GM21619 (cell line): ENCODE data around the gene ELOVL6.
"Not testable (repeated sequence)": the region's sequence is repeated elsewhere in the genome, so short reads cannot be mapped to it uniquely, and the experiment has no call there.

ENCODE experiments used
- ATAC-seq: cut with Tn5 transposase; IDR thresholded peaks from one replicate; pipeline ENCODE4 v1.9.1; 2021; ENCODE audit not compliant: unreplicated experiment

Gene ELOVL6

DNA sequence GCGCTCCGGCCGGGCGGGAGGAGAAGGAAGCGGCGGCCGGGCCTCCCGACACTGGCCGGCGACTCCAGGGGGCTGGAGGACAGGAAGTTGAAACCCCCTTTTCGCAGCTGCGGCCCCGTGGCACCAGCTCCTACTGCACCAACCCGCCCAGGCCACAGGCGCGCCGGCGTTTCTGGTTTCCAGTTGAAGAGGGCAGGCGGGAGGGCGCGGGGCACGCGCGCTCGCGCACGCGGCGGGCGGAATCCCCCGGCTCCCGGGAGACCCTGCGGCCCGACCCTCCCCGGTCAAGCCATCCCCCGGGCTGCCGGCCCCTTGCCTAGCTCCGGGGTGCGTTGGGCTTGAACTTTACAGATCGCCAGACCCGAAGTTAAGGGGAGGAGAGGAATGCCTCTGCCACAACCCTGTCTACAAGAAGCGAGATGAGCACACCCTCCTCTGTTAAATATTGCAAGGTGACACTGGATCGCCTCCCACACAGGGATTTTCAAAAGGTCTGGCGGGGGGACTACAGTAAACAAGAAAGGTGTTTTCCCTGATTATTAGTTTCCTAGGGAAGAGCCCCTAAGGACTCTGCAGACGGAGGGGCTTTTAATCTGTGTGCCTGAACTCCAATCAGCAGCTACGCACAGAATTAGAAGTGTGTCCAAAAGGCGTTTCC, 1.4 kb downstream of the ELOVL6 start:
- peak; percentile 25 for ATAC-seq

DNA sequence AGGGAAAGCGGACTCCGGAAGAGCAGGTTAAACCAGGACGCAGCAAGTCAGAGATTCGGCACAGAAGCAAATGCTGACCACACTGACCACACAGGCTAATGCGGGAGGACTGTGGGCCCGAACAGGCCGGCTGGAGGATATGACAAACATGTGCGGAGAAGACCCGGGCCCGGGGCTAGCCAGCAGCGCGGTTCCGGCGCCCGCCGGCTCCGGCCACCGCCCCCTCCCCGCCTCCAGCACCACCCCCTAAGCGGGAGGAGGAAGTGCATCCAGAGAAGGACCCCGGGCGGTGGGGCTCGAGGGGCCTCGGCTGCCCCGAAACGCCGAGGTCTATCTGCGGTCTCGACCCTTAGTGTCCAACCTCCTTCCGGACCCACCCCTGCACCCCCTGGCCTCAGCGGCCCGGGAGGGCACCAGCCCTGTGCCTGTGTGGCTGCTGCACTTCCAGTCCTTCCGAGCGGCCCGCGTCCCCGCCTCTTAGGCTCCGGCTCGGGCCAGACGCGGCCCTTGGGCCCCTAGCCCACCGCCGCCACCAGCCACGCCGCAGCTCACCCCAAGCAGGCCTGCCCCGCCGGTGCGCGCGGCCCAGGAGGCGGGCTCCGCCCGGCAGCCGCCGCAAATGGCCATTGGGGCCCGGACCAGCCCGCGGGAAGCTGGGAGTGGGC, 2.1 kb downstream of the ELOVL6 start:
- ATAC-seq: peak; percentile 23

DNA sequence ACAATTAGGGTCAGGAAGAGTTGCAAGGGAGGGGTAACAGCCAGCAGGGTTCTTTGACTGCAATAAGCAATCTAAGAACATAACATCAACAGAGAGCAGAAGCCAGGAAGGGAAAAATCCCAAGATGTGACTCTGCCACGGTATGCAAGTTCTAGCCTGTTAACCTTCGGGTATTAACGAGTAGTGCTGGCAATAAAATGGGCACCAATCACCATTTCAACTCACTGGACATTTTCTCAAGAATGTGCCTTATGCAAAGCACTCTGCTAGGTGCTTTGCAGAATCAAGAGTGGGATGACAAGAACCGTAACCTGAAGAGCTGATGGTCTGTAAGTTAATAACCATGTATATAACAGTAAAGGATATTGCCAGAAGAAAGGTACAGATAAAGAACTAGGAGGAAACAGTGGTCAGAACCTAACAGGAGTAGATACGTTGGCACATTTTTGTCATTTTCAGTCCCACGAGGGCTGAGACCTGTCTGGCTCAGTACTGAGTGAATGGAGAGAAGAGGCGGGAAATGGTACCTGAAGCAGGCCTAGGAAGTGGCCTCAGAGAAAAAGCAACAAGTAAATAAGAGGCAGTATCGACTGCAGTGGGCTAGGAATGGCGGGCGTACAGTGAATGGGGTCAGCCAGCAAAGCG, 2.7 kb downstream of the ELOVL6 start:
- ATAC-seq: peak; percentile 3

DNA sequence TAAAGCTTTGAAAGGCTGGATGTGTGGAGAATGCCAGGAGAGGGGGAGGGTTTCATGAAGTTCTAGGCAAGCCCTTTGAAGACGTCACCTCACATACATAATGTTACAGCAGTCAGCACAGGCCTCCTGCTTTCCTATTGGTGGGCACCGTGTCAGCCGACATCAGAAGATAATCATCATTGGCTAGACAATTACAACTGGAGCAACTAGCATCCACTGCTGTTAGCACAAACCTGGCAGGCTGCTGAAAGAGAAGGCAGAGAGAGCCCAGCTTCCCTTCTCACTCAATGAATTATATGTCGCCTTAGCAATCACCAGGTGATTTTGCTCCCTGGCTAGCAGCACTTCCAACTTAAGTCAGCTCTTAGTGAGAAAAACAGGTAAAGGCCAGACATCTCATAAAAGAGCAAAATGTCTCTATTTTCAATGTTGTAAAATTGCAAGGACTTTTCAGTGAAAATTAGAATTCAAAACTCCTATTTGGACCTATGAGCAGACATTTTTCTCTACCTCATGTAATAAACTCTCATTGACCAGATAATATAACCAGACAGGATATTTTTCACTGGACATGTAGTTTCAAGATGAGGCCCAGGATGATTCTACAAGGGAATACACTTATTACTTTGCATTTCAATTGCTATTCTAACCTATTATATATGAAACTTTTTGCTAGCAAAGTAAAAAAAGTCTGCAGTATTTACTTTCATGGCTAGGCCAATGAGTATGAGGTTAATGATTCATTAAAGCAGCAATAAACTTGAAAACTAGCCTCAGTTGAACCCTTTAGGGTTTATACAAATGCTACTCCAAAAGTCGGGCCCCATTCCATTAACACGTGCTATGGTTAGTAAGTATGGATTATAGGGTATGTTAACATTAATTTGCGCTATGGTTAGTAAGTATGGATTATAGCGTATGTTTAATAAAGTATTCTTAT, 4.3 kb downstream of the ELOVL6 start:
- ATAC-seq: peak; percentile 71

DNA sequence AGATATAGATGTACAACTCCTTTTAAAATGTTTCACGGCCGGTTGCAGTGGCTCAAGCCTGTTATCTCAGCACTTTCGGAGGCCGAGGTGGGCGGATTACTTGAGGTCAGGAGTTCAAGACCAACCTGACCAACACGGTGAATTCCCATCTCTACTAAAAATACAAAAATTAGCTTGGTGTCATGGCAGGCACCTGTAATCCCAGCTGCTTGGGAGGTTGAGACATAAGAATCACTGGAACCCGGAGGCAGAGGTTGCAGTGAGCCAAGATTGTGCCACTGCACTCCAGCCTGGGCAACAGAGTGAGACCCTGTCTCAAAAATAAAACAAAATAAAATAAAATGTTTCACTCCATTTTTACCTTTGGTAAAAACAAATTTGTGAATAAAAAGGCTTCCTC, 5.1 kb downstream of the ELOVL6 start:
- ATAC-seq: not testable (repeated sequence)

DNA sequence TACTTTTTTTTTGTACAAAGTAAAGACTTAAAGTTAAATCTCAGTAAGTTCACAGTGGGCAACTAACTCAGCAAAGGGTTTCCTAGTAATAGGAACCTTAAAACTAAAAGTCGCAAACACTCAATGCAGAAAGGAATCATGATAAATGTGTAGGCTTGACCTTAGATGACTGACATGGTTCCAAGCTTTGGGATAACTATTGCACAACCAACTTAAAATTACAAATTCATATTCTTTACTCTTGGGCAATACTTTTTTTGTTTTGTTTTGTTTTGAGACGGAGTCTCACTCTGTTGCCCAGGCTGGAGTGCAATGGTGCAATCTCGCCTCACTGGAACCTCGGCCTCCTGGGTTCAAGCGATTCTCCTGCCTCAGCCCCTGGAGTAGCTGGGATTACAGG, 8.2 kb downstream of the ELOVL6 start:
- ATAC-seq: no peak

DNA sequence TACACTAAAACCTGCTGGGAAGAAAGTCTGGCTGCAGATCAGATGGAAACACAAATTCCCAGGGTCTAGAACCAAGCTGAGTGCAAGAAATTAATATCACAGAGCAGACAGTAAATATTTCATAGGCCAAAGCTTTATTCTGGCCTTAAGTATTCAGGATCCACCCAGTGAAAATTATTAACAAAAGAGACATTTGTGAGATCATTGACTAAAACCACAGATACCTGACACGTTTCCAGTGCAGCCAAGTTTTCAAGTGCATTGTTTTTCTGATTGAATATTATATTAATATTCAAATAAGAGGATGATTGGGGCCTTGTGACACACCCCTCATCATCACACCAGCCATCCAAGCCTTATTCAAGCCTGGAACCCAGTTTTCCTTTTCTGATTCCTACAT, 10.3 kb downstream of the ELOVL6 start:
- ATAC-seq: peak; percentile 69

DNA sequence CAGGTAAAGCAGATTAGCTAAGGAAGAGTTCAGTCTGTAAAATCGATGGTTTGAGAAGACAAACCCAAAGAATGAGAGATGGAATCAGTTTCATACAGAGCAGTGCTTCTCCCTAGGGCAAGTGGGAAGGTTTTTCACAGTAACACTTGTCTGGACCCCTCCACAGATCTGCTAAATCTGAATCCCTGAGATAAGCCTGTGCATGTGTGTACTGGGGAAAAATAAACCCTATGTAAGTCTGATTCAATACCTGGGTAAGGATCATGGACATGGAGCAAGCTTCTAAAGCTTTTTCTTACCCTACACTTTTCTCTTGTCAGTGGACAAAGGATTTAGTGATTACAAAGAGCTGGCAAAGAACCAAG, 13.6 kb downstream of the ELOVL6 start:
- ATAC-seq: no peak

DNA sequence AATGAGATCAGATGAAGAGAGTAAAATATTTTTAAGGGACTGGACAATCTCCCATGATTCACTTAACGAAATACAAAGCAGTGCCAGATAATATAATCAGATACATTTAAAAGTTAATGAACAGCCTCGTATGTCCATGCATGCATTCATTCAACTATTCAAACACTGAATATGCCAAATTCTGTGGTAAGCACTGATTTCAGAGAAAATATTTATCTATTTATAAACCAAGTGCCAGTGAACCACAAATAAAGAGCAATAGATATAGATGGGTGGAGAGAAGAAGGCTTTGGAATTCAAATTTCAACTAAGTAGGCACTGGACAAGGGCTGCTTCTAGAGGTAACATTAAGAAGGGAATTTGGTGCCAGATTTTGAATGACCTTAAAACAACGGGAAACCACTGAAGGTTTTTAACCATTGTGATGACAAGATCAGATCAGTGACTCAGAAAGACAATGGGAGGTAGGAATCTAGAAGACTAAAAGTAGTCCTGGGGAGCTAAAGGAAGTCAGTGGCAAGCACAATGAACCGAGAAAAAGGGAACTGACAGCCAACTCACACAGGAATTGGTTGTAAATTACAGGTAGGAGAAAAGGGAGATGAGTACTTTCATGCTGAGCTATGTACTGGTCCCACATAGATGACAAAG, 14.2 kb downstream of the ELOVL6 start:
- no peak for ATAC-seq

DNA sequence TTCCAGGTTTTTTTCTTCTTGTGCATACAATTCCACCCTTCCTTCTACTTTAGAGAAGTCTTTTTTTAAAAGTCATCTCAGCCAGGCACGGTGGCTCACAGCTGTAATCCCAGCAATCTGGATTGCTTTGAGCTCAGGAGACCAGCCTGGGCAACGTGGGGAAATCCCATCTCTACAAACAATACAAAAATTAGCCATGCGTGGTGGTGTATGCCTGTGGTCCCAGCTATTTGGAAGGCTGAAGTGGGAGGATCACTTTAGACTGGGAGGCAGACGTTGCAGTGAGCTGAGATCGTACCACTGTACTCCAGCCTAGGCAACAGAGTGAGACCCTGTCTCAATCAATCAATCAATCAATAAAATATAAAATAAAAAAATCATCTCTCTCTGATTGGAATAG, 14.8 kb downstream of the ELOVL6 start:
- no peak for ATAC-seq

DNA sequence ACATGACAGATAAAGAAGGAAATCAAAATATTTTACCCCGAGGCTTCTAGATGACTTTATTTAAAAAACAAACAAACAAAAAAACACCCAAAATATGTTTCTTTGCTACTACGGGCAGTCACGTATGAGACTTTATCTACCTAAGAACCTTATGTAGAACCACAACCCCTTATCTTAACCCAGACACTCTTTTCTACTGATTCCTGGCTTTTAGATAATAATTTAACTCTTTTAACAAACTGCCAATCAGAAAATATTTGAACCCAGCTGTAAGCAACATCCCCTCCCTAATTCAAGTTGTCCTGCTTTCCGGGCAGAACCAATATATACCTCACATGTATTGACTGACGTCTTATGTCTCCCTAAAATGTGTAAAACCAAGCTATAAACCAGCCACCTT, 15.4 kb downstream of the ELOVL6 start:
- no peak for ATAC-seq

DNA sequence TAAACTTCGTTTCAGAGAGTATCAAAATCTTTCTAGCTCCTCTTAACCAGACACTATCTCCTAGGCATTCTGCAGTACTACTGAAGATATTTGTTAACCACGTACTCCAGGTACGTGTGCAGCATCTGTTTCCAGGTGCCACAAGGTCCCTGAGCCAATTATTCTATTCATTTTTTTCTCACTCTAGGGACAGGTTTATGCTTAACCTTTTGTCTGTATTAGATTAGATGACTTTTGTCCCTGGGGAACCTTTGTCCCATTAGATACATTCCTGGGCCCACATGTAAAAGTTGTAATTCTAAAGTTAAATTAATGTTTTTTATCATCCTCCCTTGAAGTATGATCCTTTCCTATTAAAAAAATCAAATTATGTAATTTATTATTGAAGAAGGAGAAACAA, 16.5 kb downstream of the ELOVL6 start:
- no peak for ATAC-seq

DNA sequence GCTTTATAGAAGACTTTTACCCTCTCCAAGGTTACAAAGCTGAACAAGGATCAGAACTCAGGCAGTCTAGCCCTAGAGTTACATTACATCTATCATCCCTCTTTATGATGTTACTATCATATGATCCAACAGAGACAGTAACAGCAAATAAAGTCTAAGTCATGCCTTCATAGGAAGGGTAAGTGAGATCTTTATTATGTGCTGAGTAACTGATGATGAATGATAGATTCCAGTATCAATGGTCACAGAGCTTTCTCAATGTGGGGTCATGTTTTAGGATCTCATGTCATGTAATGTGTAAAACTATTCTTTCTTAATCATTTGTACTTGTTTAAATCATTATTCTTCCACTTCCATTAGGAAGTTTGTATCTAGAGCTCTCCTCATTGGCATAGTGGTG, 22.8 kb downstream of the ELOVL6 start:
- ATAC-seq: no peak

DNA sequence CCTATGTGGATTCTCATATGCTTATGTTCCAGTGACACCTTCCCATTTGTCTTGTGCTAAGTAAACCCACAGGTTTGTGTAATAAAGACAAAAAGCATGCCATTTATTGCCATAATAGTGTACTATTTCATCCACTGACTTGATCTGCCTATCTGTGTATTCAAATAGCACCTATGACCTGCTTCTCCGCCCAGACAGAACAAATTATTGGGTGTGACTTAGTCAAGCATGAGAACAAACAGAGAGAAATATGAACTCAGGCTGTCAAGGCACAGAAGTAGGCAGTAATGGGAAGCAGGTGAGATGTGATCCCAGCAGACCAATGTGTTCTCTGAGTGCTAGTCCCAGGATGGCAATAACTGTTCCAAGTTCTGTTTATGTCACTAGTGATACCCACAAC, 25.4 kb downstream of the ELOVL6 start:
- no peak for ATAC-seq

DNA sequence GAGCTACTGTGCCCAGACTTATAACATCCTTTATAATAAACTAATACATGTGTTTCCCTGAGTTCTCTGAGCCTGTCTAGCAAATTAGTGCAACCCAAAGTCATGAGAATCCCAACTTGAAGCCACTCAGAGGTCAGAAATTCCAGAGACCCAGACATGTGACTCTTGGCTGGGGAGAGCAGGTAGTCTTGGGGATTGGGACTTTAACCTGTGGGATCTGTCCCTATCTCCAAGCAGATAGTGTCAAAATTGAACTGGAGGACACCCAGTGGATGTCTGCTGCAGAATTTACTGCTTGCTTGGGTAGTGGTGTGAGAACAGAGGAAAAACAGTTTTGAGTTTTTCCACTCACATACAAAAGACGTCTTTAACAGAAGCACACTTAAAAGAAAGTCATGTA, 26.4 kb downstream of the ELOVL6 start:
- no peak for ATAC-seq

DNA sequence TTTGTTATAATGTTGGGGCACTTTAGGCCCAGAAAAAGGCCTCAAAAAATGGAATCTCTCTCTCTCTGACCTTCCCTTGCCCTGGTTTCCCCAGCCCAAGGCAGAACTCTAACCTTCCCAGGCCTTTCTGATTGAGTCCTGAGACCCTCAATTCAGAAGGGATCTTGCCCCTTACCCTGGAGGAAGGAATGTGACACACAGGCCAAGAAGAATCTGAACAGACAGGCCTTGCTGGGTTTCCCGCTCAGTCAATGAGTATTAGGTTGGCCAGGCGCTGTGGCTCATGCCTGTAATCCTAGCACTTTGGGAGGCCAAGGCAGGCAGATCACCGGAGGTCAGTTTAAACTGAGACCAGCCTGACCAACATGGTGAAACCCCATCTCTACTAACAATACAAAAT, 27.6 kb downstream of the ELOVL6 start:
- no peak for ATAC-seq

DNA sequence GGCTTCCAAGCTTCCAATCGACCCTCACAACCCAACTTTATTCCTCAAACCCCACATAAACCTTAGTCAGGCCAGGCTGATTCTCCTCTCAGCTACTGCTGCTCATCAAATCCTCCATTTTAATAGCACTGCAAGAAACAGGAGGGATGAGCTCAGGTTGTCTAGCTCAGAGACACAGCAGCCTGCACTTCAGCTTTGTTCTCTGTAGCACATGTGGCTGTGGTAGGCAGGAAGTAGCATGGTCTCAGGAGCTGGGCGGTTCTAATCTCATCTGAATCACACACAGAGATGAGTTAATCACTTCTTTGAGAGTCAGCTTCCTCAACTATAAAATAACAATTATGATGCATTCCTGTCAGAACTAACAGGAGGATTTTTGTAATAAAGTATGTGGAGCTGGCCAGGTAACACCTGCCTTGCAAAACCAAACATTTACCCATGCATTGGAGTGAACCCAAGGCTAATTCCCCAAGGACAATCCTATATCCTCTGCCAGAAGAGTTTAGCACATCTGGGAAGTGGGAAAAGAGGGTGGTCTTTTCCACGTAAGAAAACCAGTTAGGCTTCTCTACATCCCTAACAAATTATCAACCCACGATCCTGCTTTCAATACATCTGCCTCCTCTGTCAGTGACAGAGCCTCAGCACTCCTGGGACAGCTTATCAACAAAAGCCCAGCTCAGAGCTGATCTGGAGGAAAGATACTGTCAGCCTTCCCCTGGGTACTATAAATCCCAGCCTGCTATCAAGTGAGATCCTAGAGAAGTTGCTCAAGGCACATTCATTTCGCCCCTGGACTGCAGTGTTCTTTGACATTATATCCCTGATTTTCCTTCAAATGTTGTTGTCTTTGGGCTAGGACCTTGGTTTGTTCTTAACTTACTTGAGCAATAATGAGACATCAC, 32.8 kb downstream of the ELOVL6 start:
- ATAC-seq: peak; percentile 84

DNA sequence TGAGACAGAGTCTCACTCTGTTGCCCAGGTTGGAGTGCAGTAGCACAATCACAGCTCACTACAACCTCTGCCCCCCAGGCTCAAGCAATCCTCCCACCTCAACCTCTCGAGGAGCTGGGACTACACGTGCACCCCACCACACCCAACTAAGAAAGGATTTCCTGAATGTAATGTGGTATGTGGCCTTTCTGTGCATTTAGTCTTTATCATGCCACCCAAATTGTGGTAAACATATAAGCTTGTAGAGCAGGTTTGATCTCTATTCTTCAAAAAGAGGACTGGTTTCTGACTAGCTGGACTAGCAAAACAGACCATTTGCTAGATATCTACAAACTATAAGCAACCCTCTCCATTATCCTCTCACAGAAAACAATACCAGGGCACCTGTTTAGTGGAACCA, 33.6 kb downstream of the ELOVL6 start:
- no peak for ATAC-seq

DNA sequence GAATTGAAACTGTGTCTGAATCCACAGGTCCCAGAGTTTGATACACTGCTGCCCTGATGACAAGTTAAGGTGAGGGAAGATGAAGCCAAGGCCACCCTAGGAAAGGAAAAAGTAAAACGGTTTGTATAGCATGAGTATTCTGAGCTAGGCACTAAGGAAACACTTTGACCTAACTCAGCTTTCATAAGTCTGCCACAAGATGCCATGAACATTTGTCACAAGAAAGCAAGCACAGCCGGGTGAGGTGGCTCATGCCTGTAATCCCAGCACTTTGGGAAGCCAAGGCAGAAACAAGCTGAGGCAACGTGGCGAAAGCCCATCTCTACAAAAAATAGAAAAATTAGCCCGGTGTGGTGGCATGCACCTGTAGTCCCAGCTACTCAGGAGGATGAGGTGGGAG, 34.2 kb downstream of the ELOVL6 start:
- no peak for ATAC-seq
